HepG2 (cell line): Measurements from ENCODE around the gene ARHGEF4. TPM values are rescaled to one million over a fixed set of nuclear protein-coding genes. Genes with fewer than 3 reads are reported as not detected.

Experiments used
- ARHGAP35 ChIP-seq: sonication (generic); formaldehyde crosslinking; IDR thresholded peaks from 2 replicates; pipeline ENCODE4 v1.9.0; 2022; ENCODE audit warnings: mild to moderate bottlenecking, inconsistent platforms, moderate library complexity, missing genetic modification reagents, borderline replicate concordance
- ATF1 ChIP-seq: IDR thresholded peaks from 2 replicates; pipeline ENCODE4 v1.6.1; 2016; ENCODE audit warnings: mild to moderate bottlenecking, control low read depth
- FOXA3 ChIP-seq: IDR thresholded peaks from 2 replicates; pipeline ENCODE4 v1.6.1; 2016; ENCODE audit warnings: missing genetic modification reagents, missing compliant biosample characterization
- GZF1 ChIP-seq: sonication (generic); formaldehyde crosslinking; IDR thresholded peaks from 2 replicates; pipeline ENCODE4 v1.5.1; 2020; ENCODE audit warnings: mild to moderate bottlenecking, missing genetic modification reagents
- JDP2 ChIP-seq: sonication (generic); formaldehyde crosslinking; IDR thresholded peaks from 2 replicates; pipeline ENCODE4 v1.8.1; 2022; ENCODE audit warnings: missing genetic modification reagents, borderline replicate concordance
- KDM4B ChIP-seq: sonication (generic); formaldehyde crosslinking; IDR thresholded peaks from 2 replicates; pipeline ENCODE4 v1.4.0; 2020; ENCODE audit warnings: missing genetic modification reagents
- KLF11 ChIP-seq: IDR thresholded peaks from 2 replicates; pipeline ENCODE4 v1.6.1; 2016; ENCODE audit warnings: missing compliant biosample characterization
- KLF13 ChIP-seq: sonication (generic); formaldehyde crosslinking; IDR thresholded peaks from 2 replicates; pipeline ENCODE4 v1.4.0; 2020; ENCODE audit warnings: mild to moderate bottlenecking, missing genetic modification reagents
- MLLT10 ChIP-seq: sonication (generic); formaldehyde crosslinking; IDR thresholded peaks from 2 replicates; pipeline ENCODE4 v1.4.0; 2020; ENCODE audit warnings: missing genetic modification reagents
- NFIC ChIP-seq: IDR thresholded peaks from 2 replicates; pipeline ENCODE4 v1.6.1; 2012; ENCODE audit warnings: mild to moderate bottlenecking, low read length, inconsistent platforms
- PCBP1 ChIP-seq: fragments of 200-400 bp; formaldehyde crosslinking; IDR thresholded peaks from 2 replicates; pipeline ENCODE4 v1.6.1; 2017; ENCODE audit warnings: mild to moderate bottlenecking, low read depth, low read length, borderline replicate concordance
- SRF ChIP-seq: IDR thresholded peaks from 2 replicates; pipeline ENCODE4 v1.6.1; 2011; ENCODE audit warnings: mild to moderate bottlenecking, low read depth, low read length, moderate library complexity
- TARDBP ChIP-seq: sonication (generic); formaldehyde crosslinking; IDR thresholded peaks from 2 replicates; pipeline ENCODE4 v1.8.0; 2022; ENCODE audit warnings: mild to moderate bottlenecking, missing genetic modification reagents
- TRIM24 ChIP-seq: sonication (generic); formaldehyde crosslinking; IDR thresholded peaks from 2 replicates; pipeline ENCODE4 v1.8.0; 2022; ENCODE audit warnings: mild to moderate bottlenecking, missing genetic modification reagents
- ZFX ChIP-seq: sonication (generic); formaldehyde crosslinking; IDR thresholded peaks from 2 replicates; pipeline ENCODE4 v1.4.0; 2020; ENCODE audit warnings: mild to moderate bottlenecking, low read depth, missing genetic modification reagents, moderate library complexity
- ZNF30 ChIP-seq: sonication (generic); formaldehyde crosslinking; IDR thresholded peaks from 2 replicates; pipeline ENCODE4 v1.5.0; 2020; ENCODE audit warnings: mild to moderate bottlenecking, missing genetic modification reagents
- ZNF510 ChIP-seq: sonication (generic); formaldehyde crosslinking; IDR thresholded peaks from 2 replicates; pipeline ENCODE4 v1.4.0; 2020; ENCODE audit warnings: low read depth, mild to moderate bottlenecking, missing genetic modification reagents
- ZNF576 ChIP-seq: sonication (generic); formaldehyde crosslinking; IDR thresholded peaks from 2 replicates; pipeline ENCODE4 v1.4.0; 2020; ENCODE audit warnings: mild to moderate bottlenecking, missing genetic modification reagents
- ZNF766 ChIP-seq: sonication (generic); formaldehyde crosslinking; IDR thresholded peaks from 2 replicates; pipeline ENCODE4 v1.5.0; 2020; ENCODE audit warnings: missing genetic modification reagents, borderline replicate concordance
- polyA plus RNA-seq, 8 experiments: library from polyadenylated mRNA; depleted of rRNA in 3 of 8; stranded (reverse) in 7 of 8; unstranded in 1 of 8; fragments of >200 nt; fragmentation: Illumina TruSeq in 4 of 8; extraction: Trizol in 4 of 8; gene quantifications; 2 replicates each; pipeline versions ENCODE4 v1.2.1 to v1.2.3, GENCODE V29; 2011 to 2016; ENCODE audit warnings: low read depth in 4 of 8, missing spikeins in 1 of 8, mixed read lengths in 1 of 8; ENCODE audit not compliant: insufficient read depth in 1 of 8
- total RNA-seq, 5 experiments: library from RNA; depleted of rRNA; stranded (reverse); fragments of >200 nt; fragmentation: Illumina TruSeq; extraction: Trizol; gene quantifications; 2 replicates each; pipeline ENCODE4 v1.2.3, GENCODE V29; 2016; ENCODE audit warnings: low read depth in 1 of 5
- TF ChIP-seq, protein P1 (sequence below): sonication (generic); formaldehyde crosslinking; IDR thresholded peaks from 2 replicates; pipeline ENCODE4 v1.4.0; 2020; ENCODE audit warnings: missing genetic modification reagents, borderline replicate concordance
- TF ChIP-seq, protein P2 (sequence below): fragments of 450-650 bp; IDR thresholded peaks from 2 replicates; pipeline ENCODE4 v1.6.1; 2017
- TF ChIP-seq, protein P3 (sequence below): sonication (generic); formaldehyde crosslinking; IDR thresholded peaks from 2 replicates; pipeline ENCODE4 v1.4.0; 2020; ENCODE audit warnings: mild to moderate bottlenecking, missing genetic modification reagents, borderline replicate concordance

Gene ARHGEF4
- total and polyA plus RNA-seq, 2 of the 13 experiments (the other 11 are each of a cell fraction or from before 2014, with no cell fraction given), result 0.11 to 0.13 TPM

DNA sequence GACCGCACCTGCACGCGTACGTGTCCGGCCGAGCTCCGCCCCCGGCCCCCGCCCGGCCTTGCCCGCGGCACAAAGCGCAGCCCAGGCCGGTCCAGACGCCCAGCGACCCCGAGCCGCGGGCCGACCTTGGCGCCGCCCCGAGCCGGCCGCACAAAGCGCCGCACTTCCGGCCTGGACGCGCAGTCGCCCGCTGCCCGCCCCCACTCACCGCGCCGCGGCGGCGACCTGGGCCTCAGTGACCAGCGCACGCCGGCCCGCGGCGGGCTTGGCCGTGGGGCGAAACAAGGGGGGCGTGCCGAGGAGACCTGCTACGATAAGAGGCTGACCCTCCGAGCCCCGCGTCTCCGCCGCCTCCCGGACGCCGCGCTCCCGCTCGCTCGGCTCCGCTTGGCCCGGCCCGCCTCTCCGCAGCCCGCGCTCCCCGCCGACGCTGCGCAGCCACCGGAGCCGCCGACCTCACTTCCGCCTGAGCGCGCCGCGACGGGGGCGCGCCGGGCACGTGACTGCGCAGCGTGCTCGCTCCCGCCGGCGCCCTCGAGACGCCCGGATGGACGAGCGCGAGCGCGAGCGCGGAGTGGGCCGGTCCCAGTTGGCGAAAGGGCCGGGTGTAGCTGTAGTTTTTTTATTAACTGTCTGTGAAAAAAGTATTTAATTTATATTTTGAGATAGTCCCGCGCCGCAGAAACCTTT is 256.4 kb downstream of the ARHGEF4 start, which contains the start of gene FAM168B (continued):
- no peak for TF ChIP-seq SRF
- no peak for TF ChIP-seq JDP2 (CRISPR knock-in tag)
- TF ChIP-seq MLLT10 (CRISPR knock-in tag), result no peak
- no peak for TF ChIP-seq ZNF30 (CRISPR knock-in tag)
- TF ChIP-seq, protein P1, sequence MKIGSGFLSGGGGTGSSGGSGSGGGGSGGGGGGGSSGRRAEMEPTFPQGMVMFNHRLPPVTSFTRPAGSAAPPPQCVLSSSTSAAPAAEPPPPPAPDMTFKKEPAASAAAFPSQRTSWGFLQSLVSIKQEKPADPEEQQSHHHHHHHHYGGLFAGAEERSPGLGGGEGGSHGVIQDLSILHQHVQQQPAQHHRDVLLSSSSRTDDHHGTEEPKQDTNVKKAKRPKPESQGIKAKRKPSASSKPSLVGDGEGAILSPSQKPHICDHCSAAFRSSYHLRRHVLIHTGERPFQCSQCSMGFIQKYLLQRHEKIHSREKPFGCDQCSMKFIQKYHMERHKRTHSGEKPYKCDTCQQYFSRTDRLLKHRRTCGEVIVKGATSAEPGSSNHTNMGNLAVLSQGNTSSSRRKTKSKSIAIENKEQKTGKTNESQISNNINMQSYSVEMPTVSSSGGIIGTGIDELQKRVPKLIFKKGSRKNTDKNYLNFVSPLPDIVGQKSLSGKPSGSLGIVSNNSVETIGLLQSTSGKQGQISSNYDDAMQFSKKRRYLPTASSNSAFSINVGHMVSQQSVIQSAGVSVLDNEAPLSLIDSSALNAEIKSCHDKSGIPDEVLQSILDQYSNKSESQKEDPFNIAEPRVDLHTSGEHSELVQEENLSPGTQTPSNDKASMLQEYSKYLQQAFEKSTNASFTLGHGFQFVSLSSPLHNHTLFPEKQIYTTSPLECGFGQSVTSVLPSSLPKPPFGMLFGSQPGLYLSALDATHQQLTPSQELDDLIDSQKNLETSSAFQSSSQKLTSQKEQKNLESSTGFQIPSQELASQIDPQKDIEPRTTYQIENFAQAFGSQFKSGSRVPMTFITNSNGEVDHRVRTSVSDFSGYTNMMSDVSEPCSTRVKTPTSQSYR (CRISPR knock-in tag), result peak; percentile 70
- no peak for TF ChIP-seq ZNF576 (CRISPR knock-in tag)
- peak; percentile 34 for TF ChIP-seq ZNF766 (CRISPR knock-in tag)
- TF ChIP-seq, protein P2, sequence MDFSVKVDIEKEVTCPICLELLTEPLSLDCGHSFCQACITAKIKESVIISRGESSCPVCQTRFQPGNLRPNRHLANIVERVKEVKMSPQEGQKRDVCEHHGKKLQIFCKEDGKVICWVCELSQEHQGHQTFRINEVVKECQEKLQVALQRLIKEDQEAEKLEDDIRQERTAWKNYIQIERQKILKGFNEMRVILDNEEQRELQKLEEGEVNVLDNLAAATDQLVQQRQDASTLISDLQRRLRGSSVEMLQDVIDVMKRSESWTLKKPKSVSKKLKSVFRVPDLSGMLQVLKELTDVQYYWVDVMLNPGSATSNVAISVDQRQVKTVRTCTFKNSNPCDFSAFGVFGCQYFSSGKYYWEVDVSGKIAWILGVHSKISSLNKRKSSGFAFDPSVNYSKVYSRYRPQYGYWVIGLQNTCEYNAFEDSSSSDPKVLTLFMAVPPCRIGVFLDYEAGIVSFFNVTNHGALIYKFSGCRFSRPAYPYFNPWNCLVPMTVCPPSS, result no peak
- TF ChIP-seq GZF1 (CRISPR knock-in tag), result no peak
- no peak for TF ChIP-seq KDM4B (CRISPR knock-in tag)
- no peak for TF ChIP-seq ZNF510 (CRISPR knock-in tag)
- peak; percentile 17; the same call in 1 of the 2 replicates for TF ChIP-seq TARDBP (CRISPR knock-in tag)
- peak; percentile 98 for TF ChIP-seq ZFX (CRISPR knock-in tag)
- TF ChIP-seq NFIC, result no peak
- TF ChIP-seq, protein P3, sequence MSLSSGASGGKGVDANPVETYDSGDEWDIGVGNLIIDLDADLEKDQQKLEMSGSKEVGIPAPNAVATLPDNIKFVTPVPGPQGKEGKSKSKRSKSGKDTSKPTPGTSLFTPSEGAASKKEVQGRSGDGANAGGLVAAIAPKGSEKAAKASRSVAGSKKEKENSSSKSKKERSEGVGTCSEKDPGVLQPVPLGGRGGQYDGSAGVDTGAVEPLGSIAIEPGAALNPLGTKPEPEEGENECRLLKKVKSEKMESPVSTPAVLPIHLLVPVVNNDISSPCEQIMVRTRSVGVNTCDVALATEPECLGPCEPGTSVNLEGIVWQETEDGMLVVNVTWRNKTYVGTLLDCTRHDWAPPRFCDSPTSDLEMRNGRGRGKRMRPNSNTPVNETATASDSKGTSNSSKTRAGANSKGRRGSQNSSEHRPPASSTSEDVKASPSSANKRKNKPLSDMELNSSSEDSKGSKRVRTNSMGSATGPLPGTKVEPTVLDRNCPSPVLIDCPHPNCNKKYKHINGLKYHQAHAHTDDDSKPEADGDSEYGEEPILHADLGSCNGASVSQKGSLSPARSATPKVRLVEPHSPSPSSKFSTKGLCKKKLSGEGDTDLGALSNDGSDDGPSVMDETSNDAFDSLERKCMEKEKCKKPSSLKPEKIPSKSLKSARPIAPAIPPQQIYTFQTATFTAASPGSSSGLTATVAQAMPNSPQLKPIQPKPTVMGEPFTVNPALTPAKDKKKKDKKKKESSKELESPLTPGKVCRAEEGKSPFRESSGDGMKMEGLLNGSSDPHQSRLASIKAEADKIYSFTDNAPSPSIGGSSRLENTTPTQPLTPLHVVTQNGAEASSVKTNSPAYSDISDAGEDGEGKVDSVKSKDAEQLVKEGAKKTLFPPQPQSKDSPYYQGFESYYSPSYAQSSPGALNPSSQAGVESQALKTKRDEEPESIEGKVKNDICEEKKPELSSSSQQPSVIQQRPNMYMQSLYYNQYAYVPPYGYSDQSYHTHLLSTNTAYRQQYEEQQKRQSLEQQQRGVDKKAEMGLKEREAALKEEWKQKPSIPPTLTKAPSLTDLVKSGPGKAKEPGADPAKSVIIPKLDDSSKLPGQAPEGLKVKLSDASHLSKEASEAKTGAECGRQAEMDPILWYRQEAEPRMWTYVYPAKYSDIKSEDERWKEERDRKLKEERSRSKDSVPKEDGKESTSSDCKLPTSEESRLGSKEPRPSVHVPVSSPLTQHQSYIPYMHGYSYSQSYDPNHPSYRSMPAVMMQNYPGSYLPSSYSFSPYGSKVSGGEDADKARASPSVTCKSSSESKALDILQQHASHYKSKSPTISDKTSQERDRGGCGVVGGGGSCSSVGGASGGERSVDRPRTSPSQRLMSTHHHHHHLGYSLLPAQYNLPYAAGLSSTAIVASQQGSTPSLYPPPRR, result no peak
- no peak for TF ChIP-seq ARHGAP35 (CRISPR knock-in tag)
- TF ChIP-seq PCBP1, result no peak
- no peak for TF ChIP-seq KLF13 (CRISPR knock-in tag)
- TF ChIP-seq TRIM24 (CRISPR knock-in tag), result no peak
- peak; percentile 4; the same call in 1 of the 2 replicates for TF ChIP-seq FOXA3 (CRISPR knock-in tag)
- no peak for TF ChIP-seq ATF1
- TF ChIP-seq KLF11, result no peak
